HFFc6 (cell line): ENCODE results near the gene RNF144A. TPM values are rescaled to one million over a fixed set of nuclear protein-coding genes. Genes with fewer than 3 reads are reported as not detected.

ENCODE experiments used
- DNase-seq: peaks from one replicate; pipeline ENCODE4 v3.0.0-alpha.2; 2018
- H3K27ac Mint-ChIP-seq: 2 replicates; pipeline ENCODE4 v1.8.0; 2020; ENCODE audit warnings: mild to moderate bottlenecking, mixed read lengths
- H3K27me3 Mint-ChIP-seq: 2 replicates; pipeline ENCODE4 v1.8.0; 2021; ENCODE audit warnings: mild to moderate bottlenecking, moderate library complexity, mixed read lengths; ENCODE audit not compliant: insufficient read depth
- H3K36me3 Mint-ChIP-seq: 2 replicates; pipeline ENCODE4 v1.8.0; 2021; ENCODE audit warnings: low read depth, mixed read lengths
- H3K4me1 Mint-ChIP-seq: 2 replicates; pipeline ENCODE4 v1.8.0; 2020; ENCODE audit warnings: low read depth, mixed read lengths
- H3K4me3 Mint-ChIP-seq: 2 replicates; pipeline ENCODE4 v1.8.0; 2020; ENCODE audit warnings: mild to moderate bottlenecking, moderate library complexity, mixed read lengths
- H3K9me3 Mint-ChIP-seq: 2 replicates; pipeline ENCODE4 v1.8.0; 2020; ENCODE audit warnings: mild to moderate bottlenecking, mixed read lengths
- total RNA-seq, 6 experiments: library from RNA; stranded (reverse); fragmentation: NEBNext Ultra II Directional; extraction: Animal tissue kit (Norgen Biotek cat#: 25700); gene quantifications; 2 replicates in 1 of 6; 3 replicates in 5 of 6; pipeline ENCODE4 v1.2.3, GENCODE V29; 2021
- TF ChIP-seq, protein P1 (sequence below): fragments of 200-600 bp; sonication (generic); IDR thresholded peaks from 2 replicates; pipeline ENCODE4 v1.5.0; 2021; ENCODE audit warnings: antibody characterized with exemption, mild to moderate bottlenecking

The RNF144A gene
- total RNA-seq, 6 experiments from 2014 or later, result not detected

DNA sequence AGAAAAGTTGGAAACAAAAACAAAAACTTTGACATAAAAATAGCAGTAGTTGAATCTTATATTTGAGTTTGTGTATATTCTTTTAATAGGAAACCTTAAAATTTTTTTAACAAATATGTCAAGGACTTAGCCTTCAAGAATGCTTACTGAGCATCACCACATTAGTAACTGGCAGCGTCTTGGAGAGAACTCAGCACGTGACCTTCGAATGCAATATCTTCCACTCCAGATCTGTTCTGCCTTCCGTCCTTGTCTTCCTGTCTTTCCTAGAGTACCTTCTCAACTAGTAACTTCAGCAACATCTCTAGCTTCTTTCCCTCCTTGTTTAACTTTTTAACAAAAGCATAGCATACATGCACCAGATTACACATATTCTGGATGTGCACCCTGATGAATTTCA is 38.7 kb upstream of the RNF144A start:
- no peak overlapping the region for H3K4me3 Mint-ChIP-seq
- no peaks in the 10 kb centered on the region; the same call in 1 of the 2 replicates for H3K27me3 Mint-ChIP-seq
- H3K9me3 Mint-ChIP-seq, result peaks cover 21% of the 10 kb centered on the region
- TF ChIP-seq, protein P1, sequence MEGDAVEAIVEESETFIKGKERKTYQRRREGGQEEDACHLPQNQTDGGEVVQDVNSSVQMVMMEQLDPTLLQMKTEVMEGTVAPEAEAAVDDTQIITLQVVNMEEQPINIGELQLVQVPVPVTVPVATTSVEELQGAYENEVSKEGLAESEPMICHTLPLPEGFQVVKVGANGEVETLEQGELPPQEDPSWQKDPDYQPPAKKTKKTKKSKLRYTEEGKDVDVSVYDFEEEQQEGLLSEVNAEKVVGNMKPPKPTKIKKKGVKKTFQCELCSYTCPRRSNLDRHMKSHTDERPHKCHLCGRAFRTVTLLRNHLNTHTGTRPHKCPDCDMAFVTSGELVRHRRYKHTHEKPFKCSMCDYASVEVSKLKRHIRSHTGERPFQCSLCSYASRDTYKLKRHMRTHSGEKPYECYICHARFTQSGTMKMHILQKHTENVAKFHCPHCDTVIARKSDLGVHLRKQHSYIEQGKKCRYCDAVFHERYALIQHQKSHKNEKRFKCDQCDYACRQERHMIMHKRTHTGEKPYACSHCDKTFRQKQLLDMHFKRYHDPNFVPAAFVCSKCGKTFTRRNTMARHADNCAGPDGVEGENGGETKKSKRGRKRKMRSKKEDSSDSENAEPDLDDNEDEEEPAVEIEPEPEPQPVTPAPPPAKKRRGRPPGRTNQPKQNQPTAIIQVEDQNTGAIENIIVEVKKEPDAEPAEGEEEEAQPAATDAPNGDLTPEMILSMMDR, result no peak
- no peak for DNase-seq
- H3K27ac Mint-ChIP-seq, result no peak overlapping the region
- no peaks in the 10 kb centered on the region for H3K4me1 Mint-ChIP-seq
- no peaks in the 10 kb centered on the region for H3K36me3 Mint-ChIP-seq

DNA sequence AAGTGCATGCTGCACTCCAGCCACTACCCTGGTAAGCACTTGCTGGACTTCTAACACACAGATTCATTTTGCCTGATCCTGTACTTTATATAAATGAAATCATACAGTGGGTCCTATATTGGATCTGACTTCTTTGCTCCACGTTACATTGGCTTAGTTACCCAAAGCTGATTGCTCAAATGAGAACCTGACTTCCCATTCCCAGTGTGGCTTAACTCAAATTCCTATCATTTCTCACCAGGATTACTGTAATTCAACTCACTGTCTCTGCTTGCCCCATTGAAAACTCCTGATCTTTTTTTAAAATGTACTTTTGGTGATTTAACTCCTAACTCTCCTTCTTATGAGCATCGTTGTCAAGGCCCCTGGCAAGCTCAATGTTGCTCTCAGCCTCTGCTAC is 38.2 kb upstream of the RNF144A start:
- Mint-ChIP-seq H3K4me1 (no peaks in the 10 kb centered on the region), H3K36me3 (no peaks in the 10 kb centered on the region), H3K27me3 (no peaks in the 10 kb centered on the region; the same call in 1 of the 2 replicates), H3K9me3 (peaks cover 23% of the 10 kb centered on the region), H3K4me3 (no peak overlapping the region), H3K27ac (no peak overlapping the region)
- DNase-seq, result no peak
- TF ChIP-seq, protein P1, result no peak

DNA sequence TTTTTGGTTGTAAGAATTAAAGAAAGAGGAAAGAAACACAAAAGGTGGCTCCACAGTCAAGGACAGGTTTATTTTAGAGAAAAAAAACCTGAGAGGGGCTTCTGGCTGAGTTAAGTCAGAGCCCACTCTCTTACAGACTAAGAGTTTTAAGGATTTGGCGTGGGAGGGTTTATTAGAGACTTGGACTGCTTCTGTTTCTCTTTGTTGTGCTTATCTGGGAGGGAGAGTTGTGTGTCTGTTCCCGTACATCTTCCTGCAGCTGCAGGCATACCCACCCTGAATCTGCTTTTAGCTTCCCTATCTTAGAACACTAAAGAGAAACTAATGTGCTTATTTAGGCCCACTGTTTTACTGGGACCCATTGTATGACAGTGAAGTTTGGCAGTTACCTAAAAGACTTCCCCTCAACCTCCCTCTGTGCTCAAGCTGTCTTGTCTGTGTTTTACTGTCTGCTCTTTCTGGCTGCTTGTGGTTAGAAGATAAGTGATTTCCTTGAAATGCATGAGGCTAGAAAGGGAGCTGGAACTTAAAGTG is 36.9 kb upstream of the RNF144A start:
- Mint-ChIP-seq H3K36me3 (no peaks in the 10 kb centered on the region), H3K4me1 (no peaks in the 10 kb centered on the region), H3K4me3 (no peak overlapping the region), H3K9me3 (peaks cover 27% of the 10 kb centered on the region), H3K27me3 (no peaks in the 10 kb centered on the region; the same call in 1 of the 2 replicates), H3K27ac (no peak overlapping the region)
- TF ChIP-seq, protein P1, result no peak
- no peak for DNase-seq

DNA sequence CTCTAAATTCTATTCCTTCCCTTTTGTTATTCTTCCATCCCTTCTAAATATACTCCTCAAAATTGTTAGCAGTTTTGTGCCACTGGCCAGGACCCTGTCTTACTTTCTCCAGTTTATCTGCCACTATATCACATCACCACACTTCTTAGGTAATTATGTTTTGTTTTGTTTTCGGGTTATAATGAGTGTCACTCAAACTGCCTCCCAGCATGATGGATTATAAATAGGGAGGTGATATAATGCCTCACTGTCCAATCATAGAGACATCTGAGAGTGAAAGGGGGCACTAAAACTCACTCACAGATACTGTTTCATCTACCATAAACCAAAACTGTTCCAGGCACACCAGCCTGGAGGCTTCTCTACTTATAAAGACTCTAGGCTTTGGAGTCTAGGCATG is 36.2 kb upstream of the RNF144A start:
- H3K27me3 Mint-ChIP-seq, result no peaks in the 10 kb centered on the region; the same call in 1 of the 2 replicates
- no peaks in the 10 kb centered on the region for H3K36me3 Mint-ChIP-seq
- no peaks in the 10 kb centered on the region for H3K4me1 Mint-ChIP-seq
- H3K9me3 Mint-ChIP-seq, result peaks cover 27% of the 10 kb centered on the region
- no peak overlapping the region for H3K27ac Mint-ChIP-seq
- TF ChIP-seq, protein P1, result no peak
- DNase-seq, result no peak
- no peak overlapping the region for H3K4me3 Mint-ChIP-seq

DNA sequence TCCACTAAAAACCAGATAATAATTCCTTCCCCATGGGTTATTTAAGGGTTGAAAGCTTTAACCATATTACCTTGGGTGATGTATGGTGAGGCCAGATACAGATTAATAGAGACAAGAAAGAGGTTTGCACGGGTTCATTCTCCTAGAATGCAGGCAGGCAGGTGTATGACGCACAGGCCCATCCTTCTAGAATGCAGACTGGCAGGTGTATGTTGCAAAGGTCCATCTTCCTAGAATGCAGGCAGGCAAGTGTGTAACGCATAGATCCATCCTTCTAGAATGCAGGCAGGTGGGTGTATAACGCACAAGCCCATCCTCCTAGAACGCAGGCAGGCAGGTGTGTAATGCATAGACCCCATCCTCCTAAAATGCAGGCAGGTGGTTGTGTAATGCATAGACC is 35.7 kb upstream of the RNF144A start:
- H3K36me3 Mint-ChIP-seq, result no peaks in the 10 kb centered on the region
- no peaks in the 10 kb centered on the region for H3K4me1 Mint-ChIP-seq
- peaks cover 30% of the 10 kb centered on the region for H3K9me3 Mint-ChIP-seq
- TF ChIP-seq, protein P1, result no peak
- H3K27ac Mint-ChIP-seq, result no peak overlapping the region
- no peaks in the 10 kb centered on the region; the same call in 1 of the 2 replicates for H3K27me3 Mint-ChIP-seq
- no peak for DNase-seq
- H3K4me3 Mint-ChIP-seq, result no peak overlapping the region
